GM23338 (cell line): ENCODE results near the gene RXRA. TPM values are rescaled to one million over a fixed set of nuclear protein-coding genes. Genes with fewer than 3 reads are reported as not detected.

ENCODE experiments used
- CTCF ChIP-seq, 2 experiments: fragments of 200-600 bp in 1 of 2; sonication (generic) in 1 of 2; conservative IDR thresholded peaks; 2 replicates each; pipeline versions ENCODE4 v1.5.1 to v1.6.1; 2016 to 2017; ENCODE audit warnings: antibody characterized with exemption in 2 of 2, low read depth in 2 of 2, mild to moderate bottlenecking in 2 of 2, moderate library complexity in 1 of 2
- POLR2AphosphoS5 ChIP-seq: IDR thresholded peaks from 2 replicates; pipeline ENCODE4 v1.6.1; 2016; ENCODE audit warnings: antibody characterized with exemption, low read depth
- REST ChIP-seq: IDR thresholded peaks from one replicate; pipeline ENCODE4 v1.6.1; 2018; ENCODE audit warnings: antibody characterized with exemption; ENCODE audit not compliant: unreplicated experiment
- ZNF114 ChIP-seq: fragments of 250-450 bp; sonication (Bioruptor Pico); IDR thresholded peaks from 2 replicates; pipeline ENCODE4 v1.5.0; 2020; ENCODE audit warnings: mild to moderate bottlenecking, moderate library complexity
- ZNF331 ChIP-seq: fragments of 250-450 bp; sonication (Bioruptor Pico); IDR thresholded peaks from 2 replicates; pipeline ENCODE4 v1.5.0; 2020; ENCODE audit warnings: low read depth, mild to moderate bottlenecking, moderate library complexity
- ZNF462 ChIP-seq: fragments of 250-450 bp; sonication (Bioruptor Pico); IDR thresholded peaks from 2 replicates; pipeline ENCODE4 v1.5.0; 2020; ENCODE audit warnings: mild to moderate bottlenecking, moderate library complexity
- polyA plus RNA-seq: library from polyadenylated mRNA; unstranded; fragments of >200 nt; fragmentation: Nextera tagmentation; extraction: Ambion mirVana; gene quantifications from 2 replicates; pipeline ENCODE4 v1.2.1, GENCODE V29; 2016
- total RNA-seq: library from RNA; depleted of rRNA; stranded (reverse); fragments of >200 nt; shearing (Covaris generic); gene quantifications from 2 replicates; pipeline ENCODE4 v1.2.3, GENCODE V29; 2014

RXRA gene
- total and polyA plus RNA-seq, 2 experiments from 2014 or later = 4.9 to 17.9 TPM

GRCh38 chr9:134442085-134442474 lies 115.8 kb downstream of the RXRA start (continued):
- TF ChIP-seq ZNF462 (CRISPR knock-in tag) (no peak), CTCF (conservative IDR thresholded peaks at IDR 0.05; ENCODE audit: low read depth in 2 of 2) (no peak), ZNF114 (CRISPR knock-in tag) (no peak), POLR2AphosphoS5 (no peak), ZNF331 (CRISPR knock-in tag) (no peak), REST (no peak)
